Measurements from ENCODE around the gene CST9. TPM values are rescaled to one million over a fixed set of nuclear protein-coding genes. Genes with fewer than 3 reads are reported as not detected.

Gene CST9
- polyA plus RNA-seq, 2 of the 4 experiments (the other 2 are of a cell fraction), result not detected

DNA sequence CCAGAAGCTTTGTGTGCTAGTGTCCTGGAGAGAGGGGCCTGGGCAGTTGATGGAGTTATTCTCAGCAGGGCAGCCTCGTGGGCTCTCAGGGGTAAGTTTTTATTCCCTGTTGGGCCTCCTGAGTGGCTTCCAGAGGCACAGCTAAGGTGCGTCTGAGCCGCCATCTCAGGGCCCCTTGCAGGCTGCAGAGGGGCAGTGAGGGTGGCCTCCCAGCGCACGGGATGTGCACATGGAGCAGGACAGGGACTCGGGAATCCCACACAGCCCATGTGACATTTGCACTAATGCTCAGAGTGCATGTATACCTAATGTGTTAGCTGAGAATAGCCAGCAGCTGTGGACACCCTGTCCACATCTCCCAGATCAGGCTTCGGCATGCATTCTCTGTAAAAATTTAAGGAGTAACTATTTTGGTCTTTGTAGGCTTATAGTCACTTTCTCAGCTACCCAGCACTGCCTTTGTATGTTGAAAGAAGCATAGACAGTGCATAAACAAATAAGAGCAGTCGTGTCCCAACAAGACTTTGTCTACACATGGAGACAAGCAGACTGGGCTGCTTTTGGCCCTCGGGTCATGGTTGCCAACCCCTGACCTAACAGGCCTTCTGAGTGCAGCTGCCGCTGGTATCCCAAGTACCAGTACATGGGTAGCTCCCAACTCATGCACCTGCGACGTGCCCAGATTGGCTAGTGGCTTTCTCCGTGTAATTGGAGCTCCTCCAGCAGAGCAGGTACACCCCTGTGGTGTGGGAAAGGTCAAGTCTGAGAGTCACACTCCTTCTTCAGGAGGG is 18.8 kb downstream of the CST9 start:
- ChIA-PET POLR2A (no interaction called here), CTCF (interaction anchor here (0.8 to 2.0 kb wide), 4 partner anchors 11 to 145 kb away, joined by 3 to 6 read pairs (median 4); no protein-coding TSS in a partner anchor)
- no peaks in the 10 kb centered on the region for H3K9me3 ChIP-seq
- TF ChIP-seq TFCP2L1 (CRISPR knock-in tag; IDR thresholded peaks at IDR 0.05), result no peak
- TF ChIP-seq, protein P1, sequence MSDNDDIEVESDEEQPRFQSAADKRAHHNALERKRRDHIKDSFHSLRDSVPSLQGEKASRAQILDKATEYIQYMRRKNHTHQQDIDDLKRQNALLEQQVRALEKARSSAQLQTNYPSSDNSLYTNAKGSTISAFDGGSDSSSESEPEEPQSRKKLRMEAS (IDR thresholded peaks at IDR 0.05), result no peak
- TF ChIP-seq, protein P2, sequence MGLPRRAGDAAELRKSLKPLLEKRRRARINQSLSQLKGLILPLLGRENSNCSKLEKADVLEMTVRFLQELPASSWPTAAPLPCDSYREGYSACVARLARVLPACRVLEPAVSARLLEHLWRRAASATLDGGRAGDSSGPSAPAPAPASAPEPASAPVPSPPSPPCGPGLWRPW (IDR thresholded peaks at IDR 0.05), result no peak
- no peak for TF ChIP-seq CBX8 (IDR thresholded peaks at IDR 0.05)
- TF ChIP-seq RNF2 (IDR thresholded peaks at IDR 0.05; ENCODE audit: borderline replicate concordance, low read depth), result no peak
- no peak for TF ChIP-seq CEBPB (IDR thresholded peaks at IDR 0.05)
- TF ChIP-seq, protein P3, sequence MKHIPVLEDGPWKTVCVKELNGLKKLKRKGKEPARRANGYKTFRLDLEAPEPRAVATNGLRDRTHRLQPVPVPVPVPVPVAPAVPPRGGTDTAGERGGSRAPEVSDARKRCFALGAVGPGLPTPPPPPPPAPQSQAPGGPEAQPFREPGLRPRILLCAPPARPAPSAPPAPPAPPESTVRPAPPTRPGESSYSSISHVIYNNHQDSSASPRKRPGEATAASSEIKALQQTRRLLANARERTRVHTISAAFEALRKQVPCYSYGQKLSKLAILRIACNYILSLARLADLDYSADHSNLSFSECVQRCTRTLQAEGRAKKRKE (CRISPR knock-in tag; IDR thresholded peaks at IDR 0.05; ENCODE audit: low read depth), result no peak
- TF ChIP-seq NPAS2 (CRISPR knock-in tag; IDR thresholded peaks at IDR 0.05; ENCODE audit: borderline replicate concordance), result no peak
- TF ChIP-seq RAD21 (conservative IDR thresholded peaks at IDR 0.05 in 1 of 2, IDR thresholded peaks at IDR 0.05 in 1 of 2), result no peak
- TF ChIP-seq, protein P4, sequence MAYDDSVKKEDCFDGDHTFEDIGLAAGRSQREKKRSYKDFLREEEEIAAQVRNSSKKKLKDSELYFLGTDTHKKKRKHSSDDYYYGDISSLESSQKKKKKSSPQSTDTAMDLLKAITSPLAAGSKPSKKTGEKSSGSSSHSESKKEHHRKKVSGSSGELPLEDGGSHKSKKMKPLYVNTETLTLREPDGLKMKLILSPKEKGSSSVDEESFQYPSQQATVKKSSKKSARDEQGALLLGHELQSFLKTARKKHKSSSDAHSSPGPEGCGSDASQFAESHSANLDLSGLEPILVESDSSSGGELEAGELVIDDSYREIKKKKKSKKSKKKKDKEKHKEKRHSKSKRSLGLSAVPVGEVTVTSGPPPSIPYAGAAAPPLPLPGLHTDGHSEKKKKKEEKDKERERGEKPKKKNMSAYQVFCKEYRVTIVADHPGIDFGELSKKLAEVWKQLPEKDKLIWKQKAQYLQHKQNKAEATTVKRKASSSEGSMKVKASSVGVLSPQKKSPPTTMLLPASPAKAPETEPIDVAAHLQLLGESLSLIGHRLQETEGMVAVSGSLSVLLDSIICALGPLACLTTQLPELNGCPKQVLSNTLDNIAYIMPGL (CRISPR knock-in tag; IDR thresholded peaks at IDR 0.05; ENCODE audit: borderline replicate concordance), result no peak
- no peak for TF ChIP-seq MYC (IDR thresholded peaks at IDR 0.05; ENCODE audit: borderline replicate concordance, low read length)
- H3K27ac ChIP-seq, result no peak overlapping the region
- H3K4me2 ChIP-seq, result no peak overlapping the region
- ATAC-seq, result no peak; a peak in 1 of 6 replicates
- no peak overlapping the region for H3K4me3 ChIP-seq
- H3K4me1 ChIP-seq, result peaks cover 1% of the 10 kb centered on the region; the same call in 2 of the 3 replicates
- 35% methylated on average over 13 of the region's 13 CpGs for WGBS (ENCODE audit: missing lambda C conversion rate)
- no peak for DNase-seq (ENCODE audit: low read depth in 1 of 2, low spot score in 1 of 2)
- no peak for FAIRE-seq

DNA sequence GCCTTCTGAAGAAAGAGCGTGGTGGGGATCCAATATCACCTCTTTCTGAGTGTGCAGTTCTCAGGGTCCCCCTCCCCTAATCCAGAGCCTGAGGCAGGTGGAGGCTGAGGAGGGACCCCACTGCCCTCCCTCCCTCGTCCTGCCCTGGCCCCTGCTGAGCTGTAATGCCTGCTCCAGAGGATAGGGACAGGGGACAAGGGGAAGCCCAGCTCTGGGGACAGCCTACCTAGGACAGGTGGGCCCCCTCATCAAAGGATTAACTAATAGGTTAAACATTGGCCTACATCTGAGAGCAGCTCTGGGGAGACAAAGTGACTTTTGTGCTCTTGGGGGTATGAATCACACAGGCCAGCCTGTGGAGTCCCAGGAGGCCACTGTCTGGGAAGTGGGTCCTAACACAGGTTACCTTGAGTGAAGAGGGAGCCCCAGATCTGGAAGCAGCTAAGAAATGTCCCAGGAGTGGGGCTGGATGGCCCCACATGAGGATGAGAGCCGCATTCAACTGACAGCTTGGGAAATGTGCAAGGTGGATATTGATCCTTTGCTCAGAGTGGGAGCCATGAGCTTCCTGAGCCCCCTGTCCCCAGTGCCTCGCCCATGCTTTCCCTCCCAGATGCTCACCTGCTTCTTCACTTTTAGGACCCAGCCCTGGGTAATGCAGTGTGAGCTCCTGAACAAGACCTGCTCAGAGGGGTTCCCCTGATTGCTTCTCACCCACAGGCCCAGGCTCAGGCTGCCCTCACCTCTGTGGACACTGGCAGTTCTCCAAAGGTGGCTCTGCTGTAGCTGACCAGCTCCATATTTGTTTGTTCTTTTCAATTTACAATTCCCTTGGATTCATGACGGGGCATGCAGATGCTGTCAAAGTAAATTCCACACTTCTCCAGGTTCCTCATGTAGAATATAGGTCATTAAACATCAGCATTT is 19.6 kb downstream of the CST9 start:
- no peak for FAIRE-seq

DNA sequence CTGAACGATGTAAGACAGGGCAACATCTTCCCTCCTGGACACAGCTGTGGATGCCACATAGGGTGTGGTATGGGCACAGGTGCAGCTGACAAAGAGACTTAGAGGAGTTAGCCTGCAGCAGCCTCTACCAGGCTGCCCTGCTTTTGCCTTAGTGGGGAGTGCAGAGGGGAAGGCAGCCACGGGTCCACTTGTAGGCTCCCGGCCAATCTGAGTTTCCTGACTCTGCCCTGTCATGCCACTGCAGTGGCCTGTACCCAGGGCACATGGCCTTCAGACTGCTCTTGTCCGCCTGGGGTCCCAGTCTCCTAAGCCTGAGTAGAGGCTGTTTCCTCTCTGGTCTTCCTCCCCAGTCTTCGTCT is 20.3 kb downstream of the CST9 start:
- H3K9me3 ChIP-seq, result peaks cover 5% of the 10 kb centered on the region; the same call in 1 of the 3 replicates
- H3K4me3 ChIP-seq, result no peak overlapping the region
- ATAC-seq (no peak; a peak in 1 of 6 replicates), DNase-seq (ENCODE audit: low read depth in 1 of 2, low spot score in 1 of 2) (no peak), FAIRE-seq (no peak)
- no peak overlapping the region for H3K27ac ChIP-seq
- 36% methylated on average over 5 of the region's 5 CpGs for WGBS (ENCODE audit: missing lambda C conversion rate)
- ChIA-PET CTCF (interaction anchor here (1.0 kb wide), 1 partner anchor 29 kb away, joined by 4 read pairs; no protein-coding TSS in a partner anchor), POLR2A (no interaction called here)
- TF ChIP-seq, protein P3 (CRISPR knock-in tag; IDR thresholded peaks at IDR 0.05; ENCODE audit: low read depth), result no peak
- TF ChIP-seq CBX2 (IDR thresholded peaks at IDR 0.05; ENCODE audit: borderline replicate concordance, low read depth) (no peak), ESRRA (IDR thresholded peaks at IDR 0.05; ENCODE audit: borderline replicate concordance, low read length) (no peak), RAD21 (conservative IDR thresholded peaks at IDR 0.05 in 1 of 2, IDR thresholded peaks at IDR 0.05 in 1 of 2) (no peak), FOSB (CRISPR knock-in tag; IDR thresholded peaks at IDR 0.05) (no peak), EHMT2 (IDR thresholded peaks at IDR 0.05; ENCODE audit: low read depth) (no peak)
- TF ChIP-seq, protein P5, sequence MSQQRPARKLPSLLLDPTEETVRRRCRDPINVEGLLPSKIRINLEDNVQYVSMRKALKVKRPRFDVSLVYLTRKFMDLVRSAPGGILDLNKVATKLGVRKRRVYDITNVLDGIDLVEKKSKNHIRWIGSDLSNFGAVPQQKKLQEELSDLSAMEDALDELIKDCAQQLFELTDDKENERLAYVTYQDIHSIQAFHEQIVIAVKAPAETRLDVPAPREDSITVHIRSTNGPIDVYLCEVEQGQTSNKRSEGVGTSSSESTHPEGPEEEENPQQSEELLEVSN (IDR thresholded peaks at IDR 0.05; ENCODE audit: borderline replicate concordance, low read depth), result no peak
- peaks cover 4% of the 10 kb centered on the region; the same call in 2 of the 3 replicates for H3K4me1 ChIP-seq
- H3K4me2 ChIP-seq, result no peak overlapping the region

More for the DNA sequence above, 19.6 kb downstream of the CST9 start:
- 27% methylated on average over 5 of the region's 5 CpGs for WGBS (ENCODE audit: missing lambda C conversion rate)
- no peak overlapping the region for H3K4me2 ChIP-seq
- TF ChIP-seq HEYL (CRISPR knock-in tag; IDR thresholded peaks at IDR 0.05) (no peak), CHD2 (IDR thresholded peaks at IDR 0.05; ENCODE audit: low read length, partially characterized antibody) (no peak)
- H3K4me1 ChIP-seq, result peaks cover 4% of the 10 kb centered on the region; the same call in 2 of the 3 replicates
- no peak overlapping the region for H3K4me3 ChIP-seq
- DNase-seq (ENCODE audit: low read depth in 1 of 2, low spot score in 1 of 2), result no peak
- H3K27ac ChIP-seq, result no peak overlapping the region
- ATAC-seq, result no peak; a peak in 1 of 6 replicates
- POLR2A ChIA-PET, result no interaction called here
- CTCF ChIA-PET, result interaction anchor here (0.9 to 1.0 kb wide), 3 partner anchors 21 to 144 kb away, joined by 3 to 4 read pairs (median 4); no protein-coding TSS in a partner anchor
- H3K9me3 ChIP-seq, result peaks cover 3% of the 10 kb centered on the region; the same call in 1 of the 3 replicates

Data from A549 (cell line).